VCaP (cell line): Measurements from ENCODE around the gene LMF1.

Experiments
- H3K27ac ChIP-seq: fragments of 450-650 bp; 2 replicates; pipeline ENCODE4 v1.5.1; 2017
- TF ChIP-seq, protein P1 (sequence below): fragments of 450-650 bp; conservative IDR thresholded peaks from 2 replicates; pipeline ENCODE4 v1.5.1; 2017; ENCODE audit warnings: mild to moderate bottlenecking, moderate library complexity

Gene LMF1

DNA sequence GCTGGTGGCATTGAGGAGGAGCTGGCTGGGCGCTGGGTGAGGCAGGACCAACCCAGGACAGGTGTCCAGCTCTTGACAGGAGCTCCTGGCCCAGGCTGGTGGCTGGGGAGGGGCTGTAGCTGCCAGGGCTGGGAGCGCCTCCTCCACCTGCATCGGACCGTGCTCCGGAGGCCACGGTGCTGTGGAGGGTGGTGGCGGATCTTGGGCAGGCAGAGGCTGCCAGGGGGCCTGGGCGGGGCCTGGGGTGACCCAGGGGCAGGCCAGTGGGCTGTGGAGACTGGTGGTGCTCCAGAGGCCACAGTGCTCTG, 42.8 kb upstream of the LMF1 start:
- no peak overlapping the region for H3K27ac ChIP-seq
- TF ChIP-seq, protein P1, sequence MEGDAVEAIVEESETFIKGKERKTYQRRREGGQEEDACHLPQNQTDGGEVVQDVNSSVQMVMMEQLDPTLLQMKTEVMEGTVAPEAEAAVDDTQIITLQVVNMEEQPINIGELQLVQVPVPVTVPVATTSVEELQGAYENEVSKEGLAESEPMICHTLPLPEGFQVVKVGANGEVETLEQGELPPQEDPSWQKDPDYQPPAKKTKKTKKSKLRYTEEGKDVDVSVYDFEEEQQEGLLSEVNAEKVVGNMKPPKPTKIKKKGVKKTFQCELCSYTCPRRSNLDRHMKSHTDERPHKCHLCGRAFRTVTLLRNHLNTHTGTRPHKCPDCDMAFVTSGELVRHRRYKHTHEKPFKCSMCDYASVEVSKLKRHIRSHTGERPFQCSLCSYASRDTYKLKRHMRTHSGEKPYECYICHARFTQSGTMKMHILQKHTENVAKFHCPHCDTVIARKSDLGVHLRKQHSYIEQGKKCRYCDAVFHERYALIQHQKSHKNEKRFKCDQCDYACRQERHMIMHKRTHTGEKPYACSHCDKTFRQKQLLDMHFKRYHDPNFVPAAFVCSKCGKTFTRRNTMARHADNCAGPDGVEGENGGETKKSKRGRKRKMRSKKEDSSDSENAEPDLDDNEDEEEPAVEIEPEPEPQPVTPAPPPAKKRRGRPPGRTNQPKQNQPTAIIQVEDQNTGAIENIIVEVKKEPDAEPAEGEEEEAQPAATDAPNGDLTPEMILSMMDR = no peak

DNA sequence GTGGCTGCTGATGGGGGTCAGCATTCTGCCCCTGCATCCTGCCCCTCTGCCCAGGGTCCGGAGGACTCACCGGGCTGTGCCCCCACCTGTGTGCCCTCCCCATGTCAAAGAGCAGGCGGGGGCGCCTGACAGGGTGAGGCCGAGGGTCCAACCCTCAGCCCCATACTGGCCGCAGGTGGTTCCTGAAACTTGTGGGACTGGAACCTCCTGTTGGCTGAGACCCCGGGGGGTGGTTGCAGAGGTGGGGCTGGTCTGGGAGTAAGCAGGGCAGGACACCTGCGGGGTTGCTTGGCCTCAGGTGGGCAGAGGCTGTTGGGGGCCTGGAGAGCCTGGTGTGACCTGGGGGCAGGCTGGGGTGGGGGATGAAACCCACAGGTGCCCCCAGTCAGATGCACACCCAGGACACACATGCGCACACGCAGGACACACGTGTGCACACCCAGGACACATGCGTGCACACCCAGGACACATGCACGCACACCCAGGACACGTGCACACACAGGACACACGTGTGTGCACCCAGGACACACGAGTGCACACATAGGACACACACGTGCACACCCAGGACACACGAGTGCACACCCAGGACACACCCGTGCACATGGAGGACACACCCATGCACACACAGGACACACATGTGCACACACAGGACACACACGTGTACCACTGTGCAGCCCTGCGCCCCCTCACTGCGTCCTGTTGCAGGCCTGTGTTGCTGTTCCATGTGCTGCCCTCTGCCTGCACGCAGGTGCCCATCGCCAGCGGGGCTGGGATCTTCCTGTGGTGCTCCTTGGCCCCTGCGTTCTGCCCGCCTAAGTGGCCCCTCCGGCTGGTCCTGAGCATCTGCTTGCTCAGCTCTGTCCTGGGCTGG, 42.2 kb upstream of the LMF1 start:
- TF ChIP-seq, protein P1 = no peak
- H3K27ac ChIP-seq = no peak overlapping the region

DNA sequence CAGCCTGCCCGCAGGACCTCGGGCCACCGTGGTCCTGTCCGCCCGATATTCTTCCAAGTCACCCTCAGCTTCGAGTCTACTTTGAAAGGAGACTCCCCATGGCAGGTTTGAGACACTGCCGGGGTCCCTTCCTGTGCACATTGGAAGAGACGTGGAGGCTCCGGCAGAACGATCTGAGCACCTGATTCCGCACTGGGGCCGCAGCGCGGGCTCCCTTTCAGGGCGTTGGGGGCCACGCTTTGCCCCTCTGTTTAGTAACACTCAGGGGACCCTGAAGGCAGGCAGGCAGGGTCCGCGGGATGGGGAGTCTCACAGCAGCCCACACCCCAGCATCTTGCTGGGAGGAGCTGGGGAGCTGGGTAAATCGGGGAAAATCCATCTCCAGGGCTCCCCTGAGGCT, 41.4 kb upstream of the LMF1 start:
- TF ChIP-seq, protein P1 = no peak
- H3K27ac ChIP-seq = no peak overlapping the region

DNA sequence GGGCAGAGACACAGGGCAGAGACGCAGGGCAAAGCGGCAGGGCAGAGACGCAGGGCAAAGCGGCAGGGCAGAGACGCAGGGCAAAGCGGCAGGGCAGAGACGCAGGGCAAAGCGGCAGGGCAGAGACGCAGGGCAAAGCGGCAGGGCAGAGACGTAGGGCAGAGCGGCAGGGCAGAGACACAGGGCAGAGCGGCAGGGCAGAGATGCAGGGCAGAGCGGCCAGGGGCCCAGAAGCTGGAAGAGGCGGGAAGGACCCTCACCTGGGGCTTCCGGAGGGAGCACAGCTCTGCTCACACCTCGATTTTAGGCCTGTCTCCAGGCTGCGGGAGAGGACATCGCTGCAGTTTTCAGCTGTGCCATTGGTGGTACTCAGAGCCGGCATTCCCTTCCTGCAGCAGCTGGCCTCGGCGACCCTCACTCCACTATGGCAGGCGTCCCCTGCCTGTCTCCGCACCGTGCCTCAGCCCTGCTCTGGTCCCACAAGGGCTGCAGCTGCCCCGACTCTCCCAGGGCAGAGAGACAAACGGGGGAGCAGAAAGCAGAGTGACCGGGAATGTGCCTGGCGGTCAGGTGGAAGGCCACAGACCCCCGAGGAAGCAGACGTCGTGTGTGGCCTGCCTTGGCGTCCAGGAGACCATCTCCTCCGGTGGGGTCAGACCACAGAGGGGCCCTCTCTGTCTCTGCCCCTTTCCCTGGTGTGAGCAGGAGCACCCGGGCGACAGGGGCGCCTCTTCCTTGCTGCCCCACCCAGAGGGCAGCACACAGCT, 40.7 kb upstream of the LMF1 start:
- H3K27ac ChIP-seq = no peak overlapping the region
- TF ChIP-seq, protein P1 = no peak

DNA sequence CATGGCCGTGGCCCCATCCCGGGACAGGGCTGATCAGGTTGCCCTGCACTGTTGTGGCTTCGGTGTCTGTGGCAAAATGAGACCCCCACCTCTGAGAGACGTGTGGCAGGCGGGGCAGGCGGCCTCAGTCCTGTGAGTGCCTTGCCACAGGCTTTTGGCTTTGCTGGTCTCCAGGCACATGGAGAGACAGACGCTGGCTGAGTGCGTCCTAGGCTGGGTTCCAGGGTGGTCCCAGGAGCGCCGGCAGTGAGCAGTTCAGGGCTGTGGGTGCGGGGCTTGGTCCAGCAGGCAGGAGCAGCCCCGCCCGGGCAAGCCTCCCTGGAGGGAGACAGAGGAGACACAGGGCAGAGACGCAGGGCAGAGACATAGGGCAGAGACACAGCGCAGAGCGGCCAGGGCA, 40.0 kb upstream of the LMF1 start:
- TF ChIP-seq, protein P1 = no peak
- no peak overlapping the region for H3K27ac ChIP-seq

DNA sequence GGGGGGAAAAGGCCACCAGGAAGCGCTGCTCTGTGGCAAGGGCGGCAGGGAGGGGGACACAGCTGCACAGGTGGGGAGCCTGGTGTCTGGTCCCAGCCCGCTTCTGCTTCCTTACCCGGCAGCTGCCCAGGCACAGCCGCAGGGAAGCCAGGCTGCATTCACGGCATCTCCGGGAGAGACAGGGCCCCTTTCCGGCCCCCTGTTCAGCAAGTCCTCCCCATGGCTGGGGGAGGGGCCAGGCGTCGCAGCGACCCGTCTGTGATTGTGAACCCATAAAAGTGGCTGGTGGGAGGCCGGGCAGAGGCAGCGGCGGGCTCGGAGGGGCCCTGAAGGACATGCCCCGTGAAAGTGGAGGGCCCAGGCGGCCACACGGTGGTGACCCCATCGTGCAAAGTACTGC, 39.5 kb upstream of the LMF1 start:
- TF ChIP-seq, protein P1 = no peak
- no peak overlapping the region for H3K27ac ChIP-seq

DNA sequence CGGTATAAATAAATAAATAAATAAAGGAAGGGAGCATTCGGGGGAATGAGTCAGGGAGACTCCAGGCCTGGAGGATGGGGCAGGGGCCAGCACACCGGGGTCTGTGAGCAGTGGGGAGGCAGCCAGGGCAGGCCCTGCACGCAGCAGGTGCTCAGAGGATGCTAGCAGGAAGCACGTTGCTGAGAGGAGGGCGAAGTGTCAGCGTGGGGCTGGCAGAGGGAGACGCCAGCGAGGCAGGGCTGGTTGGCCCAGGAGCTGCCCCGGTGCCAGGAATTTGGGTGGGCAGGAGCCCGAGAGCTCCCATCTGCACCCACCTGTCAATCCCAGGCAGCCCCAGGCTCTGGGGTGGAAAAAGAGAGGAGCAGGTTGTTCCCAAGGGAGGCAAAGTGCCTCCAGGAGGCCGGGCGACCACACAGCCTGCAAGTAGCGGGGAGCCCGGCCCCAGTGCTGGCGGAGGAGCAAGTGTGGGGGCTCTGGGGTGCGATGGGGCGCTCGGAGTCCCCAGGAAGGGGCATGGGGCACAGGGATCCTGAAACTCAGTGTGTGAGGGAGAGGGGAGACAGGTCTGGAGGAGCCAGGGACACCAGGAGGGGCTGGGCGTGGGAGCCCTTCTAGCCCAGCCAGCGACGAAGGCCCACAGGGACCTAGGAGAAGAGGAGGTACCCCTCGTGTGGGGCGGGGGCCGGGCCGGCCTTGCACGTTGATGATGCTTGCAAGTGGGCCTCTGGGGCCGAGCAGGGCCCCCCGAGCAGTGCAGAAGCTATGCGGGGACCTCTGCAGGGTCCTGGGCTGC, 38.8 kb upstream of the LMF1 start:
- TF ChIP-seq, protein P1 = no peak
- H3K27ac ChIP-seq = no peak overlapping the region
